GM23248 (cell line): ENCODE results near the gene PSMB4. TPM values are rescaled to one million over a fixed set of nuclear protein-coding genes. Genes with fewer than 3 reads are reported as not detected.

Experiments used
- DNase-seq: peaks from one replicate; pipeline ENCODE4 v3.0.0-alpha.2; 2015
- H2AFZ ChIP-seq: fragments of 200-600 bp; sonication (generic); 2 replicates; pipeline ENCODE4 v1.6.1; 2016; ENCODE audit warnings: antibody characterized with exemption
- H3F3A ChIP-seq: fragments of 200-600 bp; sonication (generic); 2 replicates; pipeline ENCODE4 v1.6.1; 2016; ENCODE audit warnings: mild to moderate bottlenecking, antibody characterized with exemption, mixed run types; ENCODE audit not compliant: insufficient read depth
- H3K27ac ChIP-seq: fragments of 200-600 bp; sonication (generic); 2 replicates; pipeline ENCODE4 v1.5.1; 2016; ENCODE audit warnings: mild to moderate bottlenecking
- H3K27me3 ChIP-seq: fragments of 200-600 bp; sonication (generic); replicated peaks from 2 replicates; pipeline ENCODE4 v1.6.1; 2016; ENCODE audit warnings: mild to moderate bottlenecking; ENCODE audit not compliant: insufficient read depth
- H3K36me3 ChIP-seq: fragments of 200-600 bp; sonication (generic); 2 replicates; pipeline ENCODE4 v1.6.1; 2016; ENCODE audit warnings: low read depth, mild to moderate bottlenecking
- H3K4me1 ChIP-seq: fragments of 200-600 bp; sonication (generic); 2 replicates; pipeline ENCODE4 v1.6.1; 2016; ENCODE audit warnings: mild to moderate bottlenecking; ENCODE audit not compliant: insufficient read depth
- H3K4me2 ChIP-seq: fragments of 200-600 bp; sonication (generic); one replicate; pipeline ENCODE4 v1.6.1; 2016; ENCODE audit warnings: mild to moderate bottlenecking; ENCODE audit not compliant: unreplicated experiment
- H3K4me3 ChIP-seq: fragments of 200-600 bp; sonication (generic); 2 replicates; pipeline ENCODE4 v1.5.1; 2016; ENCODE audit warnings: mild to moderate bottlenecking
- H3K79me2 ChIP-seq: fragments of 200-600 bp; sonication (generic); 2 replicates; pipeline ENCODE4 v1.6.1; 2016; ENCODE audit warnings: mild to moderate bottlenecking; ENCODE audit not compliant: insufficient read depth
- H3K9ac ChIP-seq: fragments of 200-600 bp; sonication (generic); 2 replicates; pipeline ENCODE4 v1.6.1; 2016; ENCODE audit warnings: mild to moderate bottlenecking
- H3K9me2 ChIP-seq: fragments of 200-600 bp; sonication (generic); 2 replicates; pipeline ENCODE4 v1.6.1; 2016; ENCODE audit warnings: mixed run types, mild to moderate bottlenecking, moderate library complexity; ENCODE audit not compliant: insufficient read depth
- H3K9me3 ChIP-seq: fragments of 200-600 bp; sonication (generic); one replicate; pipeline ENCODE4 v1.6.1; 2017; ENCODE audit warnings: low read depth
- H4K20me1 ChIP-seq: fragments of 200-600 bp; sonication (generic); 2 replicates; pipeline ENCODE4 v1.6.0; 2016; ENCODE audit not compliant: insufficient read depth
- EZH2 ChIP-seq: fragments of 200-600 bp; sonication (generic); IDR thresholded peaks from 2 replicates; pipeline ENCODE4 v1.6.1; 2018; ENCODE audit warnings: antibody characterized with exemption, mild to moderate bottlenecking; ENCODE audit not compliant: insufficient read depth, poor library complexity, severe bottlenecking
- EZH2phosphoT487 ChIP-seq: fragments of 200-600 bp; sonication (generic); IDR thresholded peaks from 2 replicates; pipeline ENCODE4 v1.6.1; 2018; ENCODE audit warnings: antibody characterized with exemption, moderate library complexity, mild to moderate bottlenecking, low read depth; ENCODE audit not compliant: insufficient read depth
- WGBS, 2 experiments: methylation state at CpG; one replicate each; pipeline ENCODE4 v1.1.6; 2015 to 2017; ENCODE audit warnings: low lambda C conversion rate in 2 of 2, low coverage in 1 of 2; ENCODE audit errors: missing lambda C conversion rate in 2 of 2; 5-methylcytosine and 5-hydroxymethylcytosine counted together
- in situ Hi-C: fragments of 300-500 bp; cut with MboI; formaldehyde crosslinking; loops from 2 replicates; pipeline ENCODE4 v1.15.0; 2020
- polyA plus RNA-seq: library from polyadenylated mRNA; unstranded; fragments of >200 nt; fragmentation: Nextera tagmentation; extraction: Ambion mirVana; gene quantifications from 2 replicates; pipeline ENCODE4 v1.2.1, GENCODE V29; 2016
- total RNA-seq: library from RNA; depleted of rRNA; stranded (reverse); fragments of >200 nt; shearing (Covaris generic); gene quantifications from 2 replicates; pipeline ENCODE4 v1.2.3, GENCODE V29; 2014

Gene PSMB4
- total and polyA plus RNA-seq, 2 experiments from 2014 or later = 193 to 262 TPM

DNA sequence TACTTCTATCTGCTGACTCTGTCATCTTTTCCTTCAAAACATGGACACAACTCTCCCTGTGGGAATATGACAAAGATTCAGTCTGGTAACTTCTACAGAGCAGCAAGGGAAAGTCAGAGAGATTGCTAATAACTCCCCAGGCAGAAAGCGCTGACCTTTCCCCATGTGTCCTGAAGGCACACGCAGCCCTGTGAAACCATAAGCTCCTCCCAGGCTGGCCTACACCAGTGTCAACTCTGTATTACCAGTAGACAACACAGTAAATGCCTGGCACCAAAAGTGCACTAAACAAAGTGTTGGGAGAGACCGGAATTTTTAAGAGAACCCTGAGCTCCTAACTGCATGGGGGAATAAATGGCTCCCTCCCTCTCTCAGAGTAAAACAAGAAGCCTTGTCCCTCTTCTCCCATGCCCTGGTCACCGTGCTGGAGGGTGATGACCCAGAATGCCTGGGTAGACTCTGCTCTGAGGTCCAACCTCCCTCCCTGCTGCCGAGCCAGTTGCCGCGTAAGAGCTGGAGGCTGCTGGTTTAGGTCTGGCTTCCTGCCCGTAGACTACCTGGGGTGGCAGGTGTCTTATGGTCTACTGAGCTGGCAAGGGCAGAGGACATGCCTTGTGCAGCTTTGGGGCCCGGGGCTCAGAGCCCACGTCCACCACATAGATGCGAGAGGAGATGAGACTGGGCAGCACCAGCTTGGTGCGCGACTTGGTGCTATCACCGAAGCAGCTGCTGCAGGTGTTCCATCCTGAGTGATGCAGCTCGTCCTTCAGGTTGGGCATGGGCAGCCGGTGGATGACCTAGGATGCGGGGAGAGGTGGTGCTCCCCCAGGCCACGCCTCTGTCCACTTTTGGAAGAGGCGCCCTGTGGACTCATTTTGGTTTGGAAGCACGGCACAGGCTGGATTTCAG is 30.7 kb upstream of the PSMB4 start:
- Histone ChIP-seq H3K4me2 (no peak overlapping the region), H3K27me3 (no peaks in the 10 kb centered on the region), H3K4me3 (no peak overlapping the region), H3K4me1 (peaks cover 16% of the 10 kb centered on the region; the same call in 1 of the 2 replicates), H3K9me3 (no peaks in the 10 kb centered on the region), H3F3A (no peaks in the 10 kb centered on the region), H3K27ac (no peak overlapping the region), H3K9ac (no peak overlapping the region), H2AFZ (no peak overlapping the region), H4K20me1 (no peaks in the 10 kb centered on the region), H3K36me3 (no peaks in the 10 kb centered on the region), H3K79me2 (no peaks in the 10 kb centered on the region), H3K9me2 (no peaks in the 10 kb centered on the region)
- TF ChIP-seq EZH2phosphoT487 (no peak), EZH2 (no peak)
- no peak for DNase-seq
- in situ Hi-C loops = no loop called here
- 86 to 88% methylated on average over 20 of the region's 20 CpGs for WGBS, 2 experiments

DNA sequence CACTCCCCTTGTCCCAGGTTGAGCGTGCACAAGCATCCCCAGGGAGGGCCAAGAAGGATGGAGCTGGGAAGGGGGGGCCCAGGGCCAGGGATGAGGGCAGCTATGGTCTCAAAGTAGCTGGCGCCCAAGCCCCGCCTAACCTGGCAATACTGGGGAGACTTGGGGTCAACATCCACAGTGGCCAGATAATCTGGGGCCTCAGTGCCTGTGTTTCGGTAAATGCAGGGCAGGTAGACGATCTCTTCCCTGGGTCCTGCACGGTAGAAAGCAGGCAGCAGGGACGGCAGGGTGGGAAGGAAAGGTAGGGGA is 30.1 kb upstream of the PSMB4 start:
- Histone ChIP-seq H3F3A (no peaks in the 10 kb centered on the region), H3K9me2 (no peaks in the 10 kb centered on the region), H4K20me1 (no peaks in the 10 kb centered on the region), H3K4me2 (no peak overlapping the region), H3K9ac (no peak overlapping the region), H3K36me3 (no peaks in the 10 kb centered on the region), H3K4me3 (no peak overlapping the region), H2AFZ (no peak overlapping the region), H3K27ac (no peak overlapping the region), H3K79me2 (no peaks in the 10 kb centered on the region), H3K27me3 (no peaks in the 10 kb centered on the region), H3K9me3 (no peaks in the 10 kb centered on the region), H3K4me1 (peaks cover 16% of the 10 kb centered on the region; the same call in 1 of the 2 replicates)
- WGBS, 2 experiments = 83 to 87% methylated on average over 7 of the region's 7 CpGs
- DNase-seq = no peak
- in situ Hi-C loops = no loop called here
- TF ChIP-seq EZH2 (no peak), EZH2phosphoT487 (no peak)

- no peaks in the 10 kb centered on the region for H3K9me3 ChIP-seq
- H3K27ac ChIP-seq = no peak overlapping the region
- no peak for DNase-seq
- H3K4me2 ChIP-seq = no peak overlapping the region
- 84 to 87% methylated on average over 15 of the region's 15 CpGs for WGBS, 2 experiments
- TF ChIP-seq EZH2phosphoT487 (no peak), EZH2 (no peak)
- H3K9ac ChIP-seq = no peak overlapping the region
- H2AFZ ChIP-seq = no peak overlapping the region
- H3K9me2 ChIP-seq = no peaks in the 10 kb centered on the region
- no peaks in the 10 kb centered on the region for H3K79me2 ChIP-seq
- no peaks in the 10 kb centered on the region for H3K36me3 ChIP-seq
- peaks cover 16% of the 10 kb centered on the region; the same call in 1 of the 2 replicates for H3K4me1 ChIP-seq
- H3K27me3 ChIP-seq = no peaks in the 10 kb centered on the region
- no peaks in the 10 kb centered on the region for H3F3A ChIP-seq
- H4K20me1 ChIP-seq = no peaks in the 10 kb centered on the region
- in situ Hi-C loops = no loop called here
- H3K4me3 ChIP-seq = no peak overlapping the region
Measured at GRCh38 chr1:151369621-151370048, 29.7 kb upstream of the PSMB4 start.

GRCh38 chr1:151370211-151370911 is 29.0 kb upstream of the PSMB4 start:
- Histone ChIP-seq H3K36me3 (no peaks in the 10 kb centered on the region), H3K27ac (no peak overlapping the region), H3K27me3 (no peaks in the 10 kb centered on the region), H3K79me2 (no peaks in the 10 kb centered on the region), H3K4me2 (no peak overlapping the region), H3K9me2 (no peaks in the 10 kb centered on the region), H3K9ac (no peak overlapping the region), H3K9me3 (no peaks in the 10 kb centered on the region), H3F3A (no peaks in the 10 kb centered on the region), H4K20me1 (no peaks in the 10 kb centered on the region), H2AFZ (no peak overlapping the region), H3K4me3 (no peak overlapping the region), H3K4me1 (peaks cover 16% of the 10 kb centered on the region; the same call in 1 of the 2 replicates)
- 74 to 78% methylated on average over 6 of the region's 6 CpGs for WGBS, 2 experiments
- TF ChIP-seq EZH2phosphoT487 = no peak
- TF ChIP-seq EZH2 = no peak
- no peak for DNase-seq
- in situ Hi-C loops = no loop called here
